Lung (tissue), 12 donors: ENCODE results near the gene LRRFIP2. TPM values are rescaled to one million over a fixed set of nuclear protein-coding genes. Genes with fewer than 3 reads are reported as not detected.

Experiments used
- ATAC-seq: fragments of 200-7000 bp; cut with Tn5 transposase; one replicate; pipeline ENCODE4 v1.9.1; 2020; ENCODE audit warnings: moderate number of reproducible peaks; ENCODE audit not compliant: insufficient read depth, low FRiP score
- DNase-seq, 3 donors: peaks; one replicate each; pipeline ENCODE4 v3.0.0-alpha.2; 2013 to 2017
- H3K27ac ChIP-seq, 2 donors: one replicate each; pipeline ENCODE4 v1.5.1; 2013; ENCODE audit warnings: mild to moderate bottlenecking in 2 of 2, moderate library complexity in 2 of 2, control low read depth in 1 of 2, inconsistent platforms in 1 of 2, low read depth in 1 of 2, low read length in 1 of 2
- H3K27me3 ChIP-seq, 3 donors: one replicate each; pipeline ENCODE4 v1.5.1; 2013; ENCODE audit warnings: low read length in 2 of 3; ENCODE audit not compliant: control insufficient read depth in 3 of 3, insufficient read depth in 3 of 3
- H3K36me3 ChIP-seq, 4 donors: one replicate each; pipeline ENCODE4 v1.5.1; 2013; ENCODE audit warnings: low read length in 4 of 4, mild to moderate bottlenecking in 1 of 4, moderate library complexity in 1 of 4; ENCODE audit not compliant: control insufficient read depth in 4 of 4, insufficient read depth in 4 of 4
- H3K4me1 ChIP-seq, 5 donors: one replicate each; pipeline ENCODE4 v1.5.1; 2013; ENCODE audit warnings: low read length in 5 of 5, mild to moderate bottlenecking in 2 of 5, moderate library complexity in 1 of 5; ENCODE audit not compliant: control insufficient read depth in 5 of 5, insufficient read depth in 5 of 5
- H3K4me3 ChIP-seq: one replicate; pipeline ENCODE4 v1.5.1; 2013; ENCODE audit warnings: mild to moderate bottlenecking, control low read depth, moderate library complexity
- H3K9ac ChIP-seq, 2 donors: one replicate each; pipeline ENCODE4 v1.5.1; 2013; ENCODE audit warnings: low read length in 2 of 2, control low read depth in 1 of 2; ENCODE audit not compliant: insufficient read depth in 1 of 2
- H3K9me3 ChIP-seq, 4 donors: one replicate each; pipeline ENCODE4 v1.5.1; 2013; ENCODE audit warnings: low read length in 3 of 4, mild to moderate bottlenecking in 1 of 4, moderate library complexity in 1 of 4; ENCODE audit not compliant: control insufficient read depth in 4 of 4, insufficient read depth in 3 of 4
- WGBS, 2 donors: extraction: QIAGEN DNeasy Blood & Tissue Kit; methylation state at CpG; one replicate each; pipeline ENCODE4 v1.1.7; 2013; 5-methylcytosine and 5-hydroxymethylcytosine counted together
- polyA plus RNA-seq, 2 donors: library from polyadenylated mRNA; stranded (reverse); fragments of 200-250 nt; gene quantifications; one replicate each; pipeline ENCODE4 v1.2.1, GENCODE V29; 2013
- total RNA-seq, 2 donors: library from RNA; depleted of rRNA in 1 of 2; stranded (reverse); fragments of >200 nt in 1 of 2; gene quantifications; one replicate each; pipeline ENCODE4 v1.2.1, GENCODE V29; 2014 to 2021
- TF ChIP-seq, protein P1 (sequence below): IDR thresholded peaks from 2 replicates; pipeline ENCODE4 v1.5.1; 2012; ENCODE audit warnings: mild to moderate bottlenecking; ENCODE audit errors: control extremely low read depth, extremely low read depth
- donor health status: control.
- donor health status: control.
- donor health status: Bipolar disorder and iron deficiency.
- donor health status: healthy.
- donor health status: DM: yes; HTN: yes; CAD: no.

The LRRFIP2 gene
- total and polyA plus RNA-seq, 4 donors, result 24.8 to 106 (median 44.6) TPM

GRCh38 chr3:37162501-37163245 is 11.7 kb downstream of the LRRFIP2 start:
- WGBS, 2 donors, result 78 to 85% methylated on average over 3 of the region's 3 CpGs
- Histone ChIP-seq H3K36me3 (peaks cover under 1 to 10% (median 7%) of the 10 kb centered on the region in 4 donors), H3K9ac (no peak overlapping the region), H3K4me1 (peaks cover 0 to 8% (median 0%) of the 10 kb centered on the region in 5 donors), H3K9me3 (no peaks in the 10 kb centered on the region), H3K27ac (no peak overlapping the region), H3K27me3 (no peaks in the 10 kb centered on the region), H3K4me3 (no peak overlapping the region)
- DNase-seq (no peak), ATAC-seq (no peak)
- TF ChIP-seq, protein P1, sequence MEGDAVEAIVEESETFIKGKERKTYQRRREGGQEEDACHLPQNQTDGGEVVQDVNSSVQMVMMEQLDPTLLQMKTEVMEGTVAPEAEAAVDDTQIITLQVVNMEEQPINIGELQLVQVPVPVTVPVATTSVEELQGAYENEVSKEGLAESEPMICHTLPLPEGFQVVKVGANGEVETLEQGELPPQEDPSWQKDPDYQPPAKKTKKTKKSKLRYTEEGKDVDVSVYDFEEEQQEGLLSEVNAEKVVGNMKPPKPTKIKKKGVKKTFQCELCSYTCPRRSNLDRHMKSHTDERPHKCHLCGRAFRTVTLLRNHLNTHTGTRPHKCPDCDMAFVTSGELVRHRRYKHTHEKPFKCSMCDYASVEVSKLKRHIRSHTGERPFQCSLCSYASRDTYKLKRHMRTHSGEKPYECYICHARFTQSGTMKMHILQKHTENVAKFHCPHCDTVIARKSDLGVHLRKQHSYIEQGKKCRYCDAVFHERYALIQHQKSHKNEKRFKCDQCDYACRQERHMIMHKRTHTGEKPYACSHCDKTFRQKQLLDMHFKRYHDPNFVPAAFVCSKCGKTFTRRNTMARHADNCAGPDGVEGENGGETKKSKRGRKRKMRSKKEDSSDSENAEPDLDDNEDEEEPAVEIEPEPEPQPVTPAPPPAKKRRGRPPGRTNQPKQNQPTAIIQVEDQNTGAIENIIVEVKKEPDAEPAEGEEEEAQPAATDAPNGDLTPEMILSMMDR, result no peak

DNA sequence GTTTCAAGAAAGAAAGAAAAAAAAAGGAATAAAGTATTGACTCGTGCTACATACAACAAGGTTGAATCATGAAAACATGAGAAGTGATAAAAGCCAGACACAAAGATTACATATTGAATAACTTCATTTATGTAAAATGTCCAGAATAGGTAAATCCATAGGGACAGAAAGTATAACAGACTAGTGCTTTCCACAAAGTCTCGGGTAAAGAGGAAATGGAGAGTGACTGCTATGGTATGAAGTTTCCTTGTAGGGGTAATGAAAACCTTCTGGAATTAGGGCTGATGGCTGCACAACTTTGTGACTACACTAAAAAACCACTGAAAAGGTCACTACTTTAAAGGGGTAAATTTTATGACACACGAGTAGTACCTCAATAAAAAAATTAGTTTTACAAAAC is 13.0 kb downstream of the LRRFIP2 start:
- no peak for ATAC-seq
- WGBS, 2 donors, result 90 to 92% methylated on average over 3 of the region's 3 CpGs

DNA sequence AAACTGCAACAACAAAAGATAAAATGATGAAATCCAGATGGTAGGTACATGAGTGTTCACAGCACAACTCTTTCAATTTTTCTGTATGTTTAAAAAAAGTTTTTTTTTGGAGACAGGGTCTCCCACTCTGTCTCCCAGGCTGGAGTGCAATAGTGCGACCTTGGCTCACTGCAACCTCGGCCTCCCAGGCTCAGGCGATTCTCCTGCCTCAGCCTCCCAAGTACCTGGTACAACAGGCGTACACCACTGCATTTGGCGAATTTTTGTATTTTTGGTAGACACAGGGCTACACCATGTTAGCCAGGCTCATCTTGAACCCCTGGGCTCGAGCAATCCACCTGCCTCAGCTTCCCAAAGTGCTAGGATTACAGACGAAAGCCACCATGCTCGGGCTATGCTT is 18.6 kb downstream of the LRRFIP2 start:
- Histone ChIP-seq H3K9me3 (no peaks in the 10 kb centered on the region), H3K4me1 (peaks cover 0 to 11% (median 5%) of the 10 kb centered on the region in 5 donors), H3K4me3 (no peak overlapping the region), H3K36me3 (peaks cover 0 to 6% (median 4%) of the 10 kb centered on the region in 4 donors), H3K27me3 (no peaks in the 10 kb centered on the region), H3K9ac (no peak overlapping the region), H3K27ac (no peak overlapping the region)
- DNase-seq, result peak in 1 of 3 donors; percentile 14
- ATAC-seq, result no peak
- WGBS, 2 donors, result 97 to 98% methylated on average over 8 of the region's 8 CpGs
- TF ChIP-seq, protein P1, result no peak

More for the DNA sequence above, 13.0 kb downstream of the LRRFIP2 start:
- Histone ChIP-seq H3K9me3 (no peaks in the 10 kb centered on the region), H3K36me3 (peaks cover 0 to 10% (median 6%) of the 10 kb centered on the region in 4 donors), H3K27me3 (no peaks in the 10 kb centered on the region), H3K27ac (no peak overlapping the region), H3K4me1 (peaks cover 0 to 8% (median 0%) of the 10 kb centered on the region in 5 donors), H3K4me3 (no peak overlapping the region), H3K9ac (no peak overlapping the region)
- TF ChIP-seq, protein P1, result no peak
- no peak for DNase-seq
